OCI-LY7 (cell line): ENCODE data around the gene PRSS1.

Experiments used
- CTCF ChIP-seq: fragments of 200-600 bp; sonication (generic); conservative IDR thresholded peaks from 2 replicates; pipeline ENCODE4 v1.5.1; 2014; ENCODE audit warnings: mild to moderate bottlenecking, antibody characterized with exemption, low read length, moderate library complexity, mixed read lengths
- EZH2phosphoT487 ChIP-seq: fragments of 200-600 bp; sonication (generic); IDR thresholded peaks from 2 replicates; pipeline ENCODE4 v1.6.1; 2018; ENCODE audit warnings: low read depth, borderline replicate concordance, mild to moderate bottlenecking, mixed run types, antibody characterized with exemption, low read length, moderate library complexity, mixed read lengths

- TF ChIP-seq CTCF = no peak
- TF ChIP-seq EZH2phosphoT487 = no peak
Measured at GRCh38 chr7:142785841-142786250, 36.6 kb downstream of the PRSS1 start.
